ENCODE results near the gene DES. TPM values are rescaled to one million over a fixed set of nuclear protein-coding genes. Genes with fewer than 3 reads are reported as not detected.

DES gene
- total RNA-seq, 1 experiment from 2014 or later, result not detected

GRCh38 chr2:219396863-219397457, 21.2 kb upstream of the DES start:
- BruUV-seq (replicated peaks), result no TSS peak
- Mint-ChIP-seq H3K9me3 (ENCODE audit: low read depth, unreplicated experiment) (peaks cover 2% of the 10 kb centered on the region), H3K36me3 (ENCODE audit: insufficient read depth, unreplicated experiment) (no peaks in the 10 kb centered on the region), H3K4me3 (ENCODE audit: low read depth, unreplicated experiment) (no peak overlapping the region), H3K27me3 (ENCODE audit: unreplicated experiment) (peaks cover 16% of the 10 kb centered on the region), H3K4me1 (ENCODE audit: low read depth, unreplicated experiment) (peaks cover 8% of the 10 kb centered on the region), H3K27ac (ENCODE audit: unreplicated experiment) (no peak overlapping the region)
- CTCF ChIA-PET, result interaction anchor here (0.6 to 0.8 kb wide), 3 partner anchors 31 to 1568 kb away, joined by 3 to 6 read pairs (median 3); no protein-coding TSS in a partner anchor
- TF ChIP-seq, protein P1, sequence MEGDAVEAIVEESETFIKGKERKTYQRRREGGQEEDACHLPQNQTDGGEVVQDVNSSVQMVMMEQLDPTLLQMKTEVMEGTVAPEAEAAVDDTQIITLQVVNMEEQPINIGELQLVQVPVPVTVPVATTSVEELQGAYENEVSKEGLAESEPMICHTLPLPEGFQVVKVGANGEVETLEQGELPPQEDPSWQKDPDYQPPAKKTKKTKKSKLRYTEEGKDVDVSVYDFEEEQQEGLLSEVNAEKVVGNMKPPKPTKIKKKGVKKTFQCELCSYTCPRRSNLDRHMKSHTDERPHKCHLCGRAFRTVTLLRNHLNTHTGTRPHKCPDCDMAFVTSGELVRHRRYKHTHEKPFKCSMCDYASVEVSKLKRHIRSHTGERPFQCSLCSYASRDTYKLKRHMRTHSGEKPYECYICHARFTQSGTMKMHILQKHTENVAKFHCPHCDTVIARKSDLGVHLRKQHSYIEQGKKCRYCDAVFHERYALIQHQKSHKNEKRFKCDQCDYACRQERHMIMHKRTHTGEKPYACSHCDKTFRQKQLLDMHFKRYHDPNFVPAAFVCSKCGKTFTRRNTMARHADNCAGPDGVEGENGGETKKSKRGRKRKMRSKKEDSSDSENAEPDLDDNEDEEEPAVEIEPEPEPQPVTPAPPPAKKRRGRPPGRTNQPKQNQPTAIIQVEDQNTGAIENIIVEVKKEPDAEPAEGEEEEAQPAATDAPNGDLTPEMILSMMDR (IDR thresholded peaks at IDR 0.05; ENCODE audit: unreplicated experiment), result no peak
- no peak for DNase-seq
- intact Hi-C loops (cut with micrococcal nuclease; ENCODE audit: unreplicated experiment), result no loop called here

- Mint-ChIP-seq H3K27me3 (ENCODE audit: unreplicated experiment) (peaks cover 8% of the 10 kb centered on the region), H3K4me1 (ENCODE audit: low read depth, unreplicated experiment) (peaks cover 8% of the 10 kb centered on the region), H3K36me3 (ENCODE audit: insufficient read depth, unreplicated experiment) (no peaks in the 10 kb centered on the region), H3K4me3 (ENCODE audit: low read depth, unreplicated experiment) (no peak overlapping the region), H3K27ac (ENCODE audit: unreplicated experiment) (no peak overlapping the region), H3K9me3 (ENCODE audit: low read depth, unreplicated experiment) (peaks cover 2% of the 10 kb centered on the region)
- DNase-seq, result no peak
- no TSS peak for BruUV-seq (replicated peaks)
- CTCF ChIA-PET, result interaction anchor here (0.6 to 1.7 kb wide), 3 partner anchors 11 to 632 kb away, joined by 3 to 5 read pairs (median 5); partner anchors contain the start of gene DNPEP
- TF ChIP-seq, protein P1 (IDR thresholded peaks at IDR 0.05; ENCODE audit: unreplicated experiment), result no peak
- intact Hi-C loops (cut with micrococcal nuclease; ENCODE audit: unreplicated experiment), result no loop called here
Observed at GRCh38 chr2:219398721-219399363, 19.3 kb upstream of the DES start.

GRCh38 chr2:219399716-219400478, 18.3 kb upstream of the DES start:
- no peaks in the 10 kb centered on the region for H3K9me3 Mint-ChIP-seq (ENCODE audit: low read depth, unreplicated experiment)
- H3K27me3 Mint-ChIP-seq (ENCODE audit: unreplicated experiment), result no peaks in the 10 kb centered on the region
- no peaks in the 10 kb centered on the region for H3K36me3 Mint-ChIP-seq (ENCODE audit: insufficient read depth, unreplicated experiment)
- no TSS peak for BruUV-seq (replicated peaks)
- DNase-seq, result no peak
- TF ChIP-seq, protein P1 (IDR thresholded peaks at IDR 0.05; ENCODE audit: unreplicated experiment), result no peak
- H3K27ac Mint-ChIP-seq (ENCODE audit: unreplicated experiment), result no peak overlapping the region
- peaks cover 8% of the 10 kb centered on the region for H3K4me1 Mint-ChIP-seq (ENCODE audit: low read depth, unreplicated experiment)
- H3K4me3 Mint-ChIP-seq (ENCODE audit: low read depth, unreplicated experiment), result no peak overlapping the region
- CTCF ChIA-PET, result interaction anchor here (1.4 to 1.7 kb wide), 2 partner anchors 12 to 129 kb away, joined by 5 read pairs; partner anchors contain the start of gene DNPEP
- intact Hi-C loops (cut with micrococcal nuclease; ENCODE audit: unreplicated experiment), result no loop called here

- TF ChIP-seq, protein P1 (IDR thresholded peaks at IDR 0.05; ENCODE audit: unreplicated experiment), result no peak
- no peak for DNase-seq
- Mint-ChIP-seq H3K36me3 (ENCODE audit: insufficient read depth, unreplicated experiment) (no peaks in the 10 kb centered on the region), H3K27ac (ENCODE audit: unreplicated experiment) (no peak overlapping the region), H3K9me3 (ENCODE audit: low read depth, unreplicated experiment) (no peaks in the 10 kb centered on the region), H3K4me3 (ENCODE audit: low read depth, unreplicated experiment) (no peak overlapping the region), H3K4me1 (ENCODE audit: low read depth, unreplicated experiment) (peaks cover 8% of the 10 kb centered on the region), H3K27me3 (ENCODE audit: unreplicated experiment) (no peaks in the 10 kb centered on the region)
- CTCF ChIA-PET, result no interaction called here
- BruUV-seq (replicated peaks), result no TSS peak
- intact Hi-C loops (cut with micrococcal nuclease; ENCODE audit: unreplicated experiment), result no loop called here
Observed at GRCh38 chr2:219400562-219400961, 17.6 kb upstream of the DES start.
